Trophoblast cell (in vitro differentiated cells and primary cell): Measurements from ENCODE around the gene SCRN3.

Experiments
- DNase-seq, 2 donors: peaks; one replicate each; pipeline ENCODE4 v3.0.0-alpha.2; 2016
- H2AFZ ChIP-seq: 2 replicates; pipeline ENCODE4 v1.6.1; 2013; ENCODE audit warnings: low read length, moderate library complexity, mild to moderate bottlenecking; ENCODE audit not compliant: insufficient read depth, poor library complexity
- H2AK5ac ChIP-seq: 2 replicates; pipeline ENCODE4 v1.6.1; 2013; ENCODE audit warnings: mild to moderate bottlenecking, low read length
- H2BK120ac ChIP-seq: 2 replicates; pipeline ENCODE4 v1.6.1; 2013; ENCODE audit warnings: low read length, mild to moderate bottlenecking, moderate library complexity; ENCODE audit not compliant: insufficient read depth, poor library complexity
- H2BK12ac ChIP-seq: 2 replicates; pipeline ENCODE4 v1.6.1; 2013; ENCODE audit warnings: mild to moderate bottlenecking, low read length, moderate library complexity
- H2BK5ac ChIP-seq: 2 replicates; pipeline ENCODE4 v1.6.1; 2013; ENCODE audit warnings: low read length, low read depth, moderate library complexity, mild to moderate bottlenecking; ENCODE audit not compliant: poor library complexity
- H3K14ac ChIP-seq: 2 replicates; pipeline ENCODE4 v1.6.1; 2013; ENCODE audit warnings: mild to moderate bottlenecking, low read length
- H3K18ac ChIP-seq: 2 replicates; pipeline ENCODE4 v1.6.1; 2013; ENCODE audit warnings: mild to moderate bottlenecking, low read length
- H3K23ac ChIP-seq: 2 replicates; pipeline ENCODE4 v1.6.1; 2013; ENCODE audit warnings: low read length
- H3K27ac ChIP-seq: 2 replicates; pipeline ENCODE4 v1.5.1; 2013; ENCODE audit warnings: low read depth, mild to moderate bottlenecking, inconsistent platforms, low read length, moderate library complexity
- H3K27me3 ChIP-seq: 2 replicates; pipeline ENCODE4 v1.6.1; 2013; ENCODE audit warnings: inconsistent platforms, mild to moderate bottlenecking, low read length, moderate library complexity; ENCODE audit not compliant: insufficient read depth
- H3K36me3 ChIP-seq, 2 experiments: 1 replicate in 1 of 2; 2 replicates in 1 of 2; pipeline ENCODE4 v1.6.1; 2013; ENCODE audit warnings: low read length in 2 of 2, mild to moderate bottlenecking in 2 of 2, moderate library complexity in 1 of 2; ENCODE audit not compliant: insufficient read depth in 2 of 2, control insufficient read depth in 1 of 2
- H3K4ac ChIP-seq: 2 replicates; pipeline ENCODE4 v1.6.1; 2013; ENCODE audit warnings: low read depth, mild to moderate bottlenecking, low read length, moderate library complexity
- H3K4me1 ChIP-seq, 2 experiments: 1 replicate in 1 of 2; 2 replicates in 1 of 2; pipeline ENCODE4 v1.6.1; 2013; ENCODE audit warnings: low read length in 2 of 2, mild to moderate bottlenecking in 2 of 2, moderate library complexity in 1 of 2; ENCODE audit not compliant: insufficient read depth in 2 of 2, control insufficient read depth in 1 of 2
- H3K4me2 ChIP-seq: 2 replicates; pipeline ENCODE4 v1.6.1; 2013; ENCODE audit warnings: inconsistent platforms, mild to moderate bottlenecking, low read length, moderate library complexity
- H3K4me3 ChIP-seq: 2 replicates; pipeline ENCODE4 v1.5.1; 2013; ENCODE audit warnings: mild to moderate bottlenecking, low read depth, low read length, inconsistent platforms
- H3K79me1 ChIP-seq: one replicate; pipeline ENCODE4 v1.6.1; 2013; ENCODE audit warnings: low read length
- H3K79me2 ChIP-seq: 2 replicates; pipeline ENCODE4 v1.6.1; 2013; ENCODE audit warnings: low read length, mild to moderate bottlenecking; ENCODE audit not compliant: control insufficient read depth, insufficient read depth, poor library complexity
- H3K9ac ChIP-seq: 2 replicates; pipeline ENCODE4 v1.6.1; 2013; ENCODE audit warnings: mild to moderate bottlenecking, low read length
- H3K9me3 ChIP-seq: 2 replicates; pipeline ENCODE4 v1.6.1; 2013; ENCODE audit warnings: low read depth, mild to moderate bottlenecking, control low read depth, inconsistent platforms, low read length; ENCODE audit not compliant: insufficient read depth
- H4K12ac ChIP-seq: 2 replicates; pipeline ENCODE4 v1.6.1; 2013; ENCODE audit warnings: low read depth, mild to moderate bottlenecking, low read length, moderate library complexity
- H4K8ac ChIP-seq: 2 replicates; pipeline ENCODE4 v1.6.1; 2013; ENCODE audit warnings: low read depth, mild to moderate bottlenecking, low read length, moderate library complexity
- H4K91ac ChIP-seq: one replicate; pipeline ENCODE4 v1.6.1; 2013; ENCODE audit warnings: low read depth, mild to moderate bottlenecking, low read length, moderate library complexity
- WGBS: extraction: QIAGEN DNeasy Blood & Tissue Kit; methylation state at CpG from one replicate; pipeline ENCODE4 v1.1.7; 2013; ENCODE audit warnings: missing lambda C conversion rate; ENCODE audit not compliant: insufficient read length, insufficient coverage; ENCODE audit errors: extremely low coverage; 5-methylcytosine and 5-hydroxymethylcytosine counted together

The SCRN3 gene

GRCh38 chr2:174444761-174445160, 49.2 kb downstream of the SCRN3 start:
- no peak overlapping the region for H2AK5ac ChIP-seq
- H3K79me2 ChIP-seq: no peaks in the 10 kb centered on the region
- H3K27ac ChIP-seq: no peak overlapping the region
- no peak overlapping the region for H3K23ac ChIP-seq
- H3K4me3 ChIP-seq: no peak overlapping the region
- H3K18ac ChIP-seq: no peak overlapping the region
- H2BK12ac ChIP-seq: peak overlapping the region; percentile 87
- no peaks in the 10 kb centered on the region for H3K9me3 ChIP-seq
- peaks cover 3% of the 10 kb centered on the region for H3K79me1 ChIP-seq
- no peak overlapping the region for H2BK5ac ChIP-seq
- H3K9ac ChIP-seq: no peak overlapping the region
- H2AFZ ChIP-seq: no peak overlapping the region
- H3K4ac ChIP-seq: no peak overlapping the region
- peaks cover 6 to 8% of the 10 kb centered on the region in 2 experiments for H3K4me1 ChIP-seq
- no peak overlapping the region for H4K12ac ChIP-seq
- H3K4me2 ChIP-seq: no peak overlapping the region
- no peak overlapping the region for H3K14ac ChIP-seq
- no peaks in the 10 kb centered on the region for H3K27me3 ChIP-seq
- no peak overlapping the region for H4K8ac ChIP-seq
- DNase-seq: no peak
- no peak overlapping the region for H2BK120ac ChIP-seq
- no peaks in the 10 kb centered on the region for H3K36me3 ChIP-seq
- WGBS: 100% methylated on average over 2 of the region's 6 CpGs
- H4K91ac ChIP-seq: peak overlapping the region; percentile 24

- WGBS: no CpG with 5 or more reads among the region's 3 CpGs
- Histone ChIP-seq H3K27ac (no peak overlapping the region), H2AK5ac (no peak overlapping the region), H3K36me3 (no peaks in the 10 kb centered on the region), H3K23ac (no peak overlapping the region), H4K12ac (no peak overlapping the region), H3K4ac (no peak overlapping the region), H3K9me3 (no peaks in the 10 kb centered on the region), H2AFZ (no peak overlapping the region), H3K79me2 (no peaks in the 10 kb centered on the region), H2BK120ac (no peak overlapping the region), H3K4me3 (no peak overlapping the region), H2BK5ac (no peak overlapping the region), H3K14ac (no peak overlapping the region), H3K4me1 (peaks cover 6 to 8% of the 10 kb centered on the region in 2 experiments), H2BK12ac (no peak overlapping the region), H4K8ac (no peak overlapping the region), H3K9ac (no peak overlapping the region), H3K27me3 (no peaks in the 10 kb centered on the region), H3K79me1 (peaks cover 3% of the 10 kb centered on the region), H3K18ac (no peak overlapping the region), H3K4me2 (no peak overlapping the region), H4K91ac (no peak overlapping the region)
- no peak for DNase-seq
Observed at GRCh38 chr2:174445248-174445647, 49.7 kb downstream of the SCRN3 start.

- H3K18ac ChIP-seq: no peak overlapping the region
- H3K4me2 ChIP-seq: no peak overlapping the region
- no peak overlapping the region for H3K14ac ChIP-seq
- no peaks in the 10 kb centered on the region for H3K79me2 ChIP-seq
- no peak overlapping the region for H2BK5ac ChIP-seq
- no peaks in the 10 kb centered on the region for H3K9me3 ChIP-seq
- H3K36me3 ChIP-seq: peaks cover 0 to under 1% of the 10 kb centered on the region in 2 experiments
- no peak for DNase-seq
- no peak overlapping the region for H3K4me3 ChIP-seq
- no peak overlapping the region for H2BK12ac ChIP-seq
- no peak overlapping the region for H3K27ac ChIP-seq
- H4K12ac ChIP-seq: no peak overlapping the region
- no peak overlapping the region for H3K23ac ChIP-seq
- H3K79me1 ChIP-seq: peaks cover 1% of the 10 kb centered on the region
- peaks cover 4 to 7% of the 10 kb centered on the region in 2 experiments for H3K4me1 ChIP-seq
- no peak overlapping the region for H4K8ac ChIP-seq
- H3K9ac ChIP-seq: no peak overlapping the region
- no peak overlapping the region for H2AFZ ChIP-seq
- no peak overlapping the region for H4K91ac ChIP-seq
- H2BK120ac ChIP-seq: no peak overlapping the region
- H3K27me3 ChIP-seq: no peaks in the 10 kb centered on the region
- WGBS: no CpG with 5 or more reads among the region's 4 CpGs
- H3K4ac ChIP-seq: no peak overlapping the region
- H2AK5ac ChIP-seq: no peak overlapping the region
Observed at GRCh38 chr2:174446531-174446930, 51.0 kb downstream of the SCRN3 start.

GRCh38 chr2:174449033-174449432, 53.5 kb downstream of the SCRN3 start:
- no peaks in the 10 kb centered on the region for H3K27me3 ChIP-seq
- no peak overlapping the region for H2AFZ ChIP-seq
- DNase-seq: no peak
- no peak overlapping the region for H2BK12ac ChIP-seq
- no peak overlapping the region for H3K23ac ChIP-seq
- no peak overlapping the region for H3K18ac ChIP-seq
- H4K12ac ChIP-seq: no peak overlapping the region
- H3K79me2 ChIP-seq: no peaks in the 10 kb centered on the region
- no peak overlapping the region for H3K27ac ChIP-seq
- H3K9ac ChIP-seq: no peak overlapping the region
- H3K9me3 ChIP-seq: no peaks in the 10 kb centered on the region
- H2BK120ac ChIP-seq: no peak overlapping the region
- H3K14ac ChIP-seq: no peak overlapping the region
- H2BK5ac ChIP-seq: no peak overlapping the region
- H3K4ac ChIP-seq: no peak overlapping the region
- no peak overlapping the region for H4K91ac ChIP-seq
- no CpG with 5 or more reads among the region's 2 CpGs for WGBS
- H3K79me1 ChIP-seq: no peaks in the 10 kb centered on the region
- no peak overlapping the region for H3K4me3 ChIP-seq
- no peak overlapping the region for H2AK5ac ChIP-seq
- peaks cover 0 to 3% of the 10 kb centered on the region in 2 experiments for H3K36me3 ChIP-seq
- H3K4me1 ChIP-seq: no peaks in the 10 kb centered on the region
- no peak overlapping the region for H3K4me2 ChIP-seq
- no peak overlapping the region for H4K8ac ChIP-seq
